Stomach (tissue), 4 donors: ENCODE results near the gene LAMC1.

Source experiments
- EP300 ChIP-seq: sonication (generic); formaldehyde crosslinking; IDR thresholded peaks from one replicate; pipeline ENCODE4 v1.6.1; 2017; ENCODE audit warnings: antibody characterized with exemption
- POLR2A ChIP-seq, 4 donors: fragments of 450-650 bp; IDR thresholded peaks; one replicate each; pipeline ENCODE4 v1.6.1; 2016; ENCODE audit warnings: antibody characterized with exemption in 4 of 4, control low read depth in 2 of 4, mild to moderate bottlenecking in 1 of 4, moderate library complexity in 1 of 4
- POLR2AphosphoS5 ChIP-seq, 3 donors: sonication (generic); formaldehyde crosslinking; IDR thresholded peaks; one replicate each; pipeline ENCODE4 v1.6.1; 2016; ENCODE audit warnings: antibody characterized with exemption in 3 of 3
- TF ChIP-seq, protein P1 (sequence below), 7 experiments: fragments of 450-650 bp in 4 of 7; fragments of 200-600 bp in 3 of 7; sonication (generic) in 3 of 7; IDR thresholded peaks; one replicate each; pipeline ENCODE4 v1.5.1; 2016 to 2019; ENCODE audit warnings: antibody characterized with exemption in 7 of 7, control low read depth in 2 of 7, mild to moderate bottlenecking in 1 of 7

DNA sequence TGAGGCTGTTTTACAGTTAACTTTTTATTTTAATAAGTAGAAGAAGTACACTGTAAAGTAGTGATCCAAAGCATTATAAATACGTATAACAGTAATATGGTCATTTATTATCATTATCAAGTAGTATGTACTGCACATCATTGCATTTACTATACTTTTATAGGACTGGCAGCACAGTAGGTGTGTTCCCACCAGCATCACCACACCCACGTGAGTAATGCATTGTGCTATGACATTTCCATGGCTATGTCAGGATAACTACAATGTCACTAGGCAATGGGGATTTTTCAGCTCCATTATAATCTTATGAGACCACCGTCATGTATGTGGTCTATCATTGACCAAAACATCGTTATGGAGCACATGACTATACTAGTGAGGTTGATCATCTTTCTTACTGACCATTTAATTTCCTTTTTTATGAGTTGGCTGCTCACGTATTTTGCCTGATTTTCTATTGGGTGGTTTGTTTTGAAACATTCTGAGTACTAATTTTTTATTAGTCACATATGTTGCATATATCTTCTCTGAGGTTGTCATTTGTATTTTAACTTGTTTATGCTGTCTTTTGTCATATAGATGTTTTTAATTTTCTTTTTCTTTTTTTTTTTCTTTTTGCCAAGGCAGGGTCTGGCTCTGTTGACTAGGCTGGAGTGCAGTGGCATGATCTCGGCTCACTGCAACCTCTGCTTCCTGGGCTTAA, 44.9 kb upstream of the LAMC1 start:
- TF ChIP-seq, protein P1, sequence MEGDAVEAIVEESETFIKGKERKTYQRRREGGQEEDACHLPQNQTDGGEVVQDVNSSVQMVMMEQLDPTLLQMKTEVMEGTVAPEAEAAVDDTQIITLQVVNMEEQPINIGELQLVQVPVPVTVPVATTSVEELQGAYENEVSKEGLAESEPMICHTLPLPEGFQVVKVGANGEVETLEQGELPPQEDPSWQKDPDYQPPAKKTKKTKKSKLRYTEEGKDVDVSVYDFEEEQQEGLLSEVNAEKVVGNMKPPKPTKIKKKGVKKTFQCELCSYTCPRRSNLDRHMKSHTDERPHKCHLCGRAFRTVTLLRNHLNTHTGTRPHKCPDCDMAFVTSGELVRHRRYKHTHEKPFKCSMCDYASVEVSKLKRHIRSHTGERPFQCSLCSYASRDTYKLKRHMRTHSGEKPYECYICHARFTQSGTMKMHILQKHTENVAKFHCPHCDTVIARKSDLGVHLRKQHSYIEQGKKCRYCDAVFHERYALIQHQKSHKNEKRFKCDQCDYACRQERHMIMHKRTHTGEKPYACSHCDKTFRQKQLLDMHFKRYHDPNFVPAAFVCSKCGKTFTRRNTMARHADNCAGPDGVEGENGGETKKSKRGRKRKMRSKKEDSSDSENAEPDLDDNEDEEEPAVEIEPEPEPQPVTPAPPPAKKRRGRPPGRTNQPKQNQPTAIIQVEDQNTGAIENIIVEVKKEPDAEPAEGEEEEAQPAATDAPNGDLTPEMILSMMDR (IDR thresholded peaks at IDR 0.05), result no peak
- TF ChIP-seq POLR2AphosphoS5 (IDR thresholded peaks at IDR 0.05) (no peak), POLR2A (IDR thresholded peaks at IDR 0.05) (no peak), EP300 (no peak)
